Measurements from ENCODE around the gene NUAK1. TPM values are rescaled to one million over a fixed set of nuclear protein-coding genes. Genes with fewer than 3 reads are reported as not detected.

Gene NUAK1
- total RNA-seq, 6 donors from 2014 or later = 7.1 to 28.7 (median 10.9) TPM

DNA sequence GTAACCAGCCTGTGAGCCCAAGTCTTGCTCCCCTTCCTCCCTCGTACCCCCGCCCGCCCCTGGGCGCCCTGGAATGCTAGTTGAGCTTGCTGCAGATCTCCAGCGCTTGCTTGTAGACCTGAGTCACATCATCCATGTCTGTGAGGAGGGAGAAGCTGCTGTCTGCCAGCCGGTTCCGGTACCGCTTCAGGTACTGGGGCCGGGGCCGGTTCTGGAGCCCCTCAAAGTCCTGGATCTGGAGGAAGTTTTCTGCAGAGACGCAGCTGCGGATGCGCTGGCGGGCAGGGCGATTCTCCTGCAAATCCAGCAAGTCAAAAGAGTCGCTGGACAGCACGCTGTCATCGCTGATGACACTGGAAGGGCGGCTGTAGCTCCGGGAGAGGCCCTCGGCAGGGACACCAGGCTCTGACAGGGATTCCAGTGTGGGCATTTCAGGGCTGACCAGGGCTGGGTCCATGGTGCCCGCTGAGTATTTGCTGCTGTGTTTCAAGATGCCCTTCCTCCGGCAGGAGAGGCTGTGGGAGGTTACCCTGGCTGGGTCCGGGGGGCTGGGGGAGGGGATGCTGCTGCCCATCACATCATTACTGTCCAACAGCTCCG lies 71.9 kb downstream of the NUAK1 start:
- no peak for TF ChIP-seq POLR2AphosphoS5 (IDR thresholded peaks at IDR 0.05)
- Histone ChIP-seq H3K27me3 (no peaks in the 10 kb centered on the region), H3K4me1 (no peaks in the 10 kb centered on the region), H3K4me3 (no peak overlapping the region), H3K9me3 (no peaks in the 10 kb centered on the region), H3K27ac (no peak overlapping the region), H3K36me3 (peaks cover 0 to 26% (median 0%) of the 10 kb centered on the region in 4 donors)
- WGBS, 2 donors = 94 to 100% methylated on average over 10 to 25 of the region's 25 CpGs
- DNase-seq (peak in 1 of 2 donors; percentile 70), ATAC-seq (ENCODE audit: low FRiP score in 2 of 2) (no peak)

DNA sequence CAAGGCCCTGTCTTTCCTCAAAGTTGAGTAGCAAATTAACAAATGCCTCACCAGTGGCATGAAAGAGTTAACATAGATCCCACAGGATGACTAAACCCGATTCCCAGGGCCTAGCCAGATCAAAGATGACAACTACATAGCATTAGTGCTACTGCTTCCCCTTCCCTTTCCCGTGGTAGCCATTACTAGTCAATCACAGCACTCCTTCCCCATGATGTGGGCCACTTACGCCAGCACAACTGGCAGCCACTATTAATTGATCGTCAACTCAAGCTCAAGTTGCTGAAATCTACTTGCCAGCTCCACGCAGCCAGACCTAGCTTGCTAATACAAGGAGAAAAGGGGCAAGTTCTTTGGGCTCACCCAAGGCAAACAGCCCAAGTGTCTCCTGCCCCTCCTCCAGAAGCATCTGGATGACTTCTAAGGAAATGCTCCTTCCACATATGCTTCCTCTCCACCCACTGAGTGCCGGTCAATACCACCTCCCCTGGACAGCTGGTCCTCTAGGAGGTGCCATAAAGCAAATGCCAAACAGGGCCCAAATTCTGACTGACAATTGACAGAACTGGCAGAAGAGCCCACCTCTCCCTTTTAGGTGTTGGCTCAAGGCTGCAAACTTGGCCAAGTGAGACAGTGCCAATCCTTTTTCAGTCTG lies 72.6 kb downstream of the NUAK1 start:
- ATAC-seq (ENCODE audit: low FRiP score in 2 of 2) (no peak), DNase-seq (no peak)
- H3K4me3 ChIP-seq = no peak overlapping the region
- H3K27ac ChIP-seq = no peak overlapping the region
- H3K27me3 ChIP-seq = no peaks in the 10 kb centered on the region
- peaks cover 0 to 26% (median 0%) of the 10 kb centered on the region in 4 donors for H3K36me3 ChIP-seq
- no peaks in the 10 kb centered on the region for H3K9me3 ChIP-seq
- no peak for TF ChIP-seq POLR2AphosphoS5 (IDR thresholded peaks at IDR 0.05)
- TF ChIP-seq POLR2A (IDR thresholded peaks at IDR 0.05) = no peak
- TF ChIP-seq EP300 (IDR thresholded peaks at IDR 0.05) = no peak
- TF ChIP-seq, protein P1, sequence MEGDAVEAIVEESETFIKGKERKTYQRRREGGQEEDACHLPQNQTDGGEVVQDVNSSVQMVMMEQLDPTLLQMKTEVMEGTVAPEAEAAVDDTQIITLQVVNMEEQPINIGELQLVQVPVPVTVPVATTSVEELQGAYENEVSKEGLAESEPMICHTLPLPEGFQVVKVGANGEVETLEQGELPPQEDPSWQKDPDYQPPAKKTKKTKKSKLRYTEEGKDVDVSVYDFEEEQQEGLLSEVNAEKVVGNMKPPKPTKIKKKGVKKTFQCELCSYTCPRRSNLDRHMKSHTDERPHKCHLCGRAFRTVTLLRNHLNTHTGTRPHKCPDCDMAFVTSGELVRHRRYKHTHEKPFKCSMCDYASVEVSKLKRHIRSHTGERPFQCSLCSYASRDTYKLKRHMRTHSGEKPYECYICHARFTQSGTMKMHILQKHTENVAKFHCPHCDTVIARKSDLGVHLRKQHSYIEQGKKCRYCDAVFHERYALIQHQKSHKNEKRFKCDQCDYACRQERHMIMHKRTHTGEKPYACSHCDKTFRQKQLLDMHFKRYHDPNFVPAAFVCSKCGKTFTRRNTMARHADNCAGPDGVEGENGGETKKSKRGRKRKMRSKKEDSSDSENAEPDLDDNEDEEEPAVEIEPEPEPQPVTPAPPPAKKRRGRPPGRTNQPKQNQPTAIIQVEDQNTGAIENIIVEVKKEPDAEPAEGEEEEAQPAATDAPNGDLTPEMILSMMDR (IDR thresholded peaks at IDR 0.05) = no peak
- 42 to 66% methylated on average over 4 to 6 of the region's 6 CpGs for WGBS, 2 donors
- no peaks in the 10 kb centered on the region for H3K4me1 ChIP-seq

DNA sequence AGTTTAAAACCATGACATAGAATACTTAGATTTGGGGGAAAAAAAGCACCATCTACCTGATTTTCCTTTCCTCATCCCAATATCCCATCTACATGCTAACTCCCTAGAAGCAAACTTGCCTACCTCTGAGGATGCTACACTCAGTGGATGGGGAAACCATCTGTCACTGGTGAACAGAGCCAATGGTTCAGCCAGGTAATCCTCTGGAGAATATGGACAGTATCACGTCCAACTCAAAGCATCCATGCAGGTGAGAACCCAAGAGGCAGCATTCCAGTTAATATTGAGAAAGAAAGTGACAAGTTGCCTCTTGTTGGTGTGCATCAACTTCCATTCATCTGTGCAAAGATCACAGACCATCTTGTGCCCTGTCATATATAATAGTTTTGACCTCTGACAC lies 73.2 kb downstream of the NUAK1 start:
- ATAC-seq (ENCODE audit: low FRiP score in 2 of 2) = no peak
- Histone ChIP-seq H3K4me1 (no peaks in the 10 kb centered on the region), H3K4me3 (no peak overlapping the region), H3K36me3 (peaks cover 0 to 26% (median 0%) of the 10 kb centered on the region in 4 donors), H3K9me3 (no peaks in the 10 kb centered on the region), H3K27ac (no peak overlapping the region), H3K27me3 (no peaks in the 10 kb centered on the region)
- no peak for TF ChIP-seq POLR2AphosphoS5 (IDR thresholded peaks at IDR 0.05)
- TF ChIP-seq, protein P1 (IDR thresholded peaks at IDR 0.05) = no peak
- no peak for TF ChIP-seq POLR2A (IDR thresholded peaks at IDR 0.05)
- TF ChIP-seq EP300 (IDR thresholded peaks at IDR 0.05) = no peak
- 81 to 82% methylated on average over 1 of the region's 1 CpG for WGBS, 2 donors
- DNase-seq = no peak

DNA sequence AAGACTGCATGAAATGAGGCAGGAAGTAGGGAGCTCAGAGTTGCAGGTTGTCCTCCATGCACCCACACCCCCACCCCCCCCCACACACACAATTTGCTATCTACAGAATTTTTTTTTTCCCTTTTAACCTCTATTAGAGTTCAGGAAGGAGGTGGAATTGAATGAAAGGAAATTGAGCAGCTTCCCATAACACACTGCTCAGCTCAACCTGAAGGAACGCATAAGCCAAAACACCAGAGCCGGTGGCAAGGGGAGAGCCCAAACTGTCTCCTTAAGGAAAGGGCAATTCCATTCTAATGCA lies 74.1 kb downstream of the NUAK1 start:
- Histone ChIP-seq H3K4me1 (no peaks in the 10 kb centered on the region), H3K36me3 (peaks cover 0 to 26% (median 0%) of the 10 kb centered on the region in 4 donors), H3K27me3 (no peaks in the 10 kb centered on the region), H3K9me3 (no peaks in the 10 kb centered on the region), H3K4me3 (no peak overlapping the region), H3K27ac (no peak overlapping the region)
- WGBS, 2 donors = 66 to 68% methylated on average over 2 of the region's 2 CpGs
- ATAC-seq (ENCODE audit: low FRiP score in 2 of 2) (no peak), DNase-seq (no peak)
- TF ChIP-seq EP300 (IDR thresholded peaks at IDR 0.05) (no peak), POLR2AphosphoS5 (IDR thresholded peaks at IDR 0.05) (no peak)
- TF ChIP-seq, protein P1 (IDR thresholded peaks at IDR 0.05) = no peak

DNA sequence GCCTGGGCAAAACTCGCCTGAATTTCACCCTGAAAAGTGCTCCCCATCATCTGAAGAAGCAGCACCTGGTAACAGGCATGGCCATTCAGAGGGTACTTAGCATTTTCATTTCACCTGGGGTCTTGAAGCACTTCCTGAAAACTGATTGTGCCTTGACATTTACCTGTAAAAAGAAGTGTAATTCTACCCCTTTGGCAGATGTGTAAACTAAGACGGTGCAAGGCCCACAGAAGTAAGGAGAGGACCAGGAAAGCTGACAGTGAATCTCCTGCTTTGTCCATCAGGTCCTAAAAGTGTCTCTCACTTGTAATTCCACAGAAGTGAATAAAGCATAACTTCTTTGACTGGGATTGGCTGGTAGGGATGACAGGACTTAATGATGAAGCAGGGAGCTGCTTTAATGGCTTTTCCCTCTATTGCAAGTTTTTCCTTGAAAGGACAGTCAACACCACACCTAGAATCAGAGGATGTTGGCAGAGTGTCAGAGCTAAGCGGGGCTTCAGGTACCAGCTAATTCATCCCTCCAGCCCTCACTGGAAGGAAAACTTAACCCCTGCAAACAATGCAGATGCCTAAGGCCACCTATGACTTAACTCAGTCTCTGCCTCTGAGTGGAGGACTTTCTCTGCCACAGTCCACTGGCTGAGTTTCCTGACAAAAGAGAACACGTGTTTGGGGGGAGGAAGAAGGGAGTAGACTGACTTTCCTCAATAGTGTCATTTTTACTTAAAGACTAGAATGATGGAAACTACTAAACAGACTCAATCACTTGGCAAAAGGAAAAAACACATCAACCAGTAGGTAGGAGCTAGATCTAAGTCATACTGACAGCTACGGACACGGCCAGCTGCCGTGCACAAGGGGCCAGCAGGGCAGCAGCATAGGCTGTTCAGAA lies 74.7 kb downstream of the NUAK1 start:
- no peak overlapping the region for H3K27ac ChIP-seq
- H3K27me3 ChIP-seq = no peaks in the 10 kb centered on the region

More for the DNA sequence above, 74.7 kb downstream of the NUAK1 start:
- Histone ChIP-seq H3K9me3 (no peaks in the 10 kb centered on the region), H3K36me3 (peaks cover 0 to 23% (median 0%) of the 10 kb centered on the region in 4 donors), H3K4me1 (no peaks in the 10 kb centered on the region), H3K4me3 (no peak overlapping the region)
- WGBS, 2 donors = 70 to 75% methylated on average over 7 of the region's 7 CpGs
- TF ChIP-seq, protein P1 (IDR thresholded peaks at IDR 0.05) = no peak
- TF ChIP-seq POLR2A (IDR thresholded peaks at IDR 0.05) = no peak
- TF ChIP-seq POLR2AphosphoS5 (IDR thresholded peaks at IDR 0.05) = no peak
- no peak for TF ChIP-seq EP300 (IDR thresholded peaks at IDR 0.05)
- no peak for DNase-seq
- no peak for ATAC-seq (ENCODE audit: low FRiP score in 2 of 2)
